GM19023 (cell line): Measurements from ENCODE around the gene ATXN2L.

Experiments used
- ATAC-seq: cut with Tn5 transposase; IDR thresholded peaks from one replicate; pipeline ENCODE4 v1.9.1; 2021; ENCODE audit warnings: mild to moderate bottlenecking, moderate library complexity; ENCODE audit not compliant: unreplicated experiment

Gene ATXN2L

GRCh38 chr16:28835864-28836760, 13.3 kb downstream of the ATXN2L start:
- no peak for ATAC-seq

- no peak for ATAC-seq
These were observed 13.9 kb downstream of the ATXN2L start for GRCh38 chr16:28836761-28837064.

DNA sequence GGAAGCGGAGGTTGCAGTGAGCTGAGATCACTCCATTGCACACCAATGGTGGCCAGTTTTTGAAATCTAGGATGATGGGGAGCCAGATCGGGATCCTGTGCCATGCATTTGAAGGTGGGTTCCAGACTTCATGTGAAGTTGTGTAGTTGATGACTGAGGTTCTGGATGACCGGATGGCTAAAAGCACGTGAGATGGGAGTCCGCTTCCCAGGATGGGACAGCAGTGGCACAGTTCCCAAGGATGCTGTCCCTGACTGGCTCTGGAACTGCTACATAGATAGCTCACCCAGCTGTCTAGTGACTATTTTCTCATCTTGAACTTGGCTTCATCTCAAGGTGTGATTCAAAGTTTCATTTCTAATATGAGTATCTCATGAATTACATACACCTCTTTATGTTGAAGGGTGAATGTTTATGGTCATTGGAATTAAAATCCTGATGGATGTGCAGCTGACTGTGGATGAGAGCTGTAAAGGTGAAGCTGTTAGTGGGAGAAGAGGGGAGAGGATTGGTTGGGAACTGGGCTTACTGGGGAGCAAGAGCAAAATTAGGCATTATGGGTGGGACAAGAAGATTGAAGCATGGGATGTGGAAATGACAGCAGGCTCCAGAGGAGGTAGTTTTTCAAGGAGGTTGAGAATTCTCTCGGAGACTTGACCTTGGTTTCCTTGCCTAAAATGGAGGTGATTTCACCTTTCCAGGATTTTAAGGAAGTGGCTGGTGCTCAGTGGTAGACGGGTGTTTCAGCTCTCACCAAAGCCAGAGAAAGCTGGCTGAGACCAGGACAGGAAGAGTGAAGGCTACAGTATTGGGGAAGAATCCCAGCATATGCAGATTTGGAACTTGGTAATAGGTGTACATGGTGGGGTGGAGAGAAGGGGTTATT, 15.1 kb downstream of the ATXN2L start:
- ATAC-seq: no peak

- ATAC-seq: no peak
These were observed 15.7 kb downstream of the ATXN2L start for GRCh38 chr16:28838558-28838918.

GRCh38 chr16:28839004-28839639, 16.3 kb downstream of the ATXN2L start:
- ATAC-seq: no peak

DNA sequence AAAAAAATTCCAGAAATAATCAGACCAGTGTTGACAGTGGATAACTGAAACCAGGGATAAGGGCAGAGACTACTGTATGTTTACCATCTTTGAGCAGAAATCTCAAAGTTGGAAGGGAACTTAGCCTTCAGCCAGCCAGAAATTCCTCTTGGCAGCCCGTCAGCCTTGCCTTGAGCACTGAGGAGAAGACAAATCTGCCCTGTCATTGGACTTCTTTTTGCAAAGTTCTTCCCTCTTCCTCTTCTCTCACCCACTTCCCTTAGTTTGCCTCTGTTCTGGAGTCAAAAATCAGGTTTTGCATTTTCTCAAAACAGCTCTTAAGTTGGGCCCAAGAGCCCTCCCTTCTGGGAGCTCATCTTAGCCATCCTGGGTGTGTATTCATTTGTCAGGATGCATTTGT, 17.1 kb downstream of the ATXN2L start:
- no peak for ATAC-seq

DNA sequence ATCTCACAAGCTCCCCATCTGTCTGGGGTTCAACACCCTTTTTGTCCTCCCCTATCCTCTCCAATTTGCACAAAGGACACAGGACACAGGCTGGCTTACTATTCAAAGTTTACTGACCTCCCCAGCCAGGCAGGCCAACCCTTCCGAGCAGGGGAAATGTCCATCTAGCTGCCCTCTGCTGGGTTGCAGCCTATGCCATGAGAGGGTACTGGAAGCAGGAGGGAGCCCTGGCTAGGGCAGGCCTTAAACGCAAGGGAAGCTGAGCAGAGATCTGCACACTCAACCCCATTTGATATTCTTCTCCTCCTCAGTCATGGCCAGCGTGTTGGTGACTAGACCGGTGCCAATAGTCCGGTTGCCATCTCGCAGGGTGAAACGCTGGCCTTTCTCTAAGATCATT, 19.9 kb downstream of the ATXN2L start:
- no peak for ATAC-seq

GRCh38 chr16:28843766-28844165, 21.0 kb downstream of the ATXN2L start:
- ATAC-seq: no peak

- ATAC-seq: no peak
These were observed 21.6 kb downstream of the ATXN2L start for GRCh38 chr16:28844226-28844885.

- ATAC-seq: no peak
These were observed 22.5 kb downstream of the ATXN2L start for GRCh38 chr16:28845293-28845692.

DNA sequence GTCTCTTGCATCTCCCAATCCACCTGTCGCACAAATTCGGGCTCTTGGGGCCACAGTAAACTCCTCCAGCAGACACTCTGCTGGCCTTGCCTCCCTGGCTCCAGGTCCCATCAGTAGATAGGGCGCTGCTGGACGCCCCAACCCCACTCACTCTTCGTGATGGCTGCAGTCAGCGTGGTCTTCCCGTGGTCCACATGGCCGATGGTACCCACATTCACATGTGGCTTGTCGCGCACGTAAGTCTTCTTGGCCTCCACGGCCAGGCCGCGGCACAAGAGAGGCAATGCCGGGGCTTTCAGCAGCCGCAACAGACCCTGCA, 22.9 kb downstream of the ATXN2L start:
- ATAC-seq: no peak

- ATAC-seq: peak; percentile 91
These were observed 23.5 kb downstream of the ATXN2L start, which contains the start of gene TUFM for GRCh38 chr16:28846080-28846932. TSS of gene TUFM (minus strand) at chr16:28846348. CDS start at chr16:28846269, 79 bp downstream.

DNA sequence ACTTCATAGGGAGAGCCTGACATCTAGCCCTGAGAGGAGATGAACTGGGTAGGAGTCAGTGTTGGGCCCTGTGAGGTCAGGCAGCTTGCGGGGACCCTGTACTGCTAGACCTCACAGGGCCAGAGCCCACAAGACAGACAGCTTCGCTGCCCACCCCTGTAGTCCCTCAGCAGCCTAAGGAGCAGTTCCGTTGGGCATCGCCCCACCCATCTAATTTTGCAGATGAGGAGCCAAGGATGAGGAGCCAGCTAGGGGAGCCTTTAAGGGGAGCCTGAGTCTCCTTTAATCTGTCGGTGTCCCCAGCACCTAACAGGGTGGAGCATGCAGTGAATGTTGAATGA, 24.1 kb downstream of the ATXN2L start:
- ATAC-seq: no peak

- ATAC-seq: no peak
These were observed 35.6 kb downstream of the ATXN2L start for GRCh38 chr16:28858421-28858820.

GRCh38 chr16:28859326-28859725, 36.5 kb downstream of the ATXN2L start:
- no peak for ATAC-seq

- no peak for ATAC-seq
These were observed 41.4 kb downstream of the ATXN2L start for GRCh38 chr16:28863929-28864793.

GRCh38 chr16:28865001-28865688, 42.3 kb downstream of the ATXN2L start:
- ATAC-seq: no peak

GRCh38 chr16:28865722-28866453, 43.1 kb downstream of the ATXN2L start:
- no peak for ATAC-seq
